SU-DHL-6 (cell line): ENCODE results near the gene THAP7.

Experiments used
- CTCF ChIP-seq: fragments of 200-600 bp; sonication (generic); IDR thresholded peaks from one replicate; pipeline ENCODE4 v1.5.1; 2017; ENCODE audit warnings: antibody characterized with exemption, mild to moderate bottlenecking, low read length, moderate library complexity; ENCODE audit not compliant: insufficient read depth, poor library complexity, severe bottlenecking
- EZH2phosphoT487 ChIP-seq: fragments of 200-600 bp; sonication (generic), shearing (Covaris generic); conservative IDR thresholded peaks from 2 replicates; pipeline ENCODE4 v1.6.1; 2018; ENCODE audit warnings: mild to moderate bottlenecking, antibody characterized with exemption, low read length, moderate library complexity, mixed read lengths

GRCh38 chr22:21032037-21032867, 30.3 kb upstream of the THAP7 start, which contains the start of gene SLC7A4:
- TF ChIP-seq CTCF, result no peak
- TF ChIP-seq EZH2phosphoT487, result no peak
